Fibroblast of skin of abdomen (primary cell): ENCODE results near the gene NME1.
A peak's percentile ranks its signal among the peaks of the same experiment; 100 is the strongest.
"Not testable (repeated sequence)": the region's sequence is repeated elsewhere in the genome, so short reads cannot be mapped to it uniquely, and the experiment has no call there.

Source experiments
- DNase-seq: peaks from one replicate; pipeline ENCODE4 v3.0.0-alpha.2; 2013

The NME1 gene

DNA sequence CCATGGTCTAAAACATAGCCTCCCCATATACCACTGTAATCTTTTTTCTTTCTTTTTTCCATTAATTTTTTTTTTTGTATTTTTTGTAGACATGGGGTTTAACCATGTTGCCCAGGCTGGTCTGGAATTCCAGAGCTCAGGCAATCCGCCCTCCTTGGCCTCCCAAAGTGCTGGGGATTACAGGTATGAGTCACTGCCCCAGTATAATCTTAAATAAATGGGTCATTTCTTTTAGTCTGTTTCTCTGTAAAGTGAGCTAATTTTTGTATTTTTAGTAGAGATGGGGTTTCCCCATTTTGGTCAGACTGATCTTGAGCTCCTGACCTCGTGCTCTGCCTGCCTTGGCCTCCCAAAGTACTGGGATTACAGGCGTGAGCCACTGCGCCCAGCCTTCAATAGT is 5.7 kb upstream of the NME1 start:
- DNase-seq, result peak; percentile 40

DNA sequence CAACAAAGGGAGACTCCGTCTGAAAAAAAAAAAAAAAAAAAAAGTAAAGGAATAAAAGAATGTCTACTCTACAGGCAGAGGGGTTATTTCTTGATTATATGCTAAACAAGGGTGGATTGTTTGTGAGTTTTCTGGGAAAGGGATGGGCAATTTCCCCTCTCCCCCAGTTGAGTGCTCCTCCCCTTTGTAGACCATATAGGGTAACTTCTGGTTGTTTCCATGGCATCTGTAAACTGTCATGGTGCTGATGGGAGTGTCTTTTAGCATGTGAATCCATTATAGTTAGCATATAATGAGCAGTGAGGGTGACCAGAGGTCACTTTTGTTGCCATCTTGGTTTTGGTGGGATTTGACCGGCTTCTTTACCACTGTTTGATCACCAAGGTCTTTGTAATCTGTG is 4.2 kb upstream of the NME1 start:
- no peak for DNase-seq

- DNase-seq, result no peak
Measured at GRCh38 chr17:51150932-51151331, 2.4 kb upstream of the NME1 start.

DNA sequence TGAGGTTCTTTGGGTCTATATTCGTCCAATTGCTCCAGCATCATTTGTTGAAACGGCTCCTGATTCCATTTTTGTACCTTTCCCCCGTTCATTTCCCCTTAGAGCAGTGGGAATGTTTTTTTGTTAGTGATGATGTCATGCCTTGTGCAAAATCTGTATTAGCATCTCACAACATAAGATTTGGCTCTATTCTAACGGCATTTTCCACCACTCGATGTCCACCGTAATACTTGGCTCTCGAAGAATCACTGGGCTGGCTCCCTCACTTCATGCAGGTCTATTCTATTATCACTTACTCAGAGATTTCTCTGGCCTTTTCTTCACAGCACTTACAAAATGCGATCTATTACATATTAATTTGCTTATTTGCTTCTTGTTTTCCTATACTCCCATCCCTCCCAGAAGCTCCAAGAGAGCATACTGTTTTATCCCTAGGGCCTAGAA is 571 bp upstream of the NME1 start:
- DNase-seq, result peak; percentile 12

GRCh38 chr17:51154176-51154575 is 817 bp downstream of the NME1 start:
- no peak for DNase-seq

DNA sequence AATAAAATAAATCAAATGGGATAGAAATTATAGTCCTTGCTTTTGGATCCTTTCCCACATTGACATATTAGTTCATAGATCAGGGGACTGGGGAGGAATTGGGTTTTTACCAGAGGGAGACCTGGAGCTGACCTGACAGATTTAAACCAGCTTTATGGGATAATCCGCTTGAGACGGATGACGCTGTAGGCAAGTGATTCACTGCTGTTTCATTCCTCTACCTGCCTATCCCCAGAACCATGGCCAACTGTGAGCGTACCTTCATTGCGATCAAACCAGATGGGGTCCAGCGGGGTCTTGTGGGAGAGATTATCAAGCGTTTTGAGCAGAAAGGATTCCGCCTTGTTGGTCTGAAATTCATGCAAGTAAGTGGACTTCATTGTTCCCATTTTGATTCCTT is 2.1 kb downstream of the NME1 start:
- no peak for DNase-seq

GRCh38 chr17:51159604-51160003 is 6.2 kb downstream of the NME1 start:
- DNase-seq, result no peak

GRCh38 chr17:51161541-51161940 is 8.2 kb downstream of the NME1 start:
- DNase-seq, result no peak

GRCh38 chr17:51164911-51165679 is 11.7 kb downstream of the NME1 start:
- DNase-seq, result no peak

- peak; percentile 12 for DNase-seq
Measured at GRCh38 chr17:51165680-51166197, 12.4 kb downstream of the NME1 start.

- peak; percentile 85 for DNase-seq
Measured at GRCh38 chr17:51166198-51166986, 13.0 kb downstream of the NME1 start, which contains the start of gene NME2. TSS of gene NME2 (plus strand) at chr17:51166411. CDS start at chr17:51166831, 420 bp downstream.

DNA sequence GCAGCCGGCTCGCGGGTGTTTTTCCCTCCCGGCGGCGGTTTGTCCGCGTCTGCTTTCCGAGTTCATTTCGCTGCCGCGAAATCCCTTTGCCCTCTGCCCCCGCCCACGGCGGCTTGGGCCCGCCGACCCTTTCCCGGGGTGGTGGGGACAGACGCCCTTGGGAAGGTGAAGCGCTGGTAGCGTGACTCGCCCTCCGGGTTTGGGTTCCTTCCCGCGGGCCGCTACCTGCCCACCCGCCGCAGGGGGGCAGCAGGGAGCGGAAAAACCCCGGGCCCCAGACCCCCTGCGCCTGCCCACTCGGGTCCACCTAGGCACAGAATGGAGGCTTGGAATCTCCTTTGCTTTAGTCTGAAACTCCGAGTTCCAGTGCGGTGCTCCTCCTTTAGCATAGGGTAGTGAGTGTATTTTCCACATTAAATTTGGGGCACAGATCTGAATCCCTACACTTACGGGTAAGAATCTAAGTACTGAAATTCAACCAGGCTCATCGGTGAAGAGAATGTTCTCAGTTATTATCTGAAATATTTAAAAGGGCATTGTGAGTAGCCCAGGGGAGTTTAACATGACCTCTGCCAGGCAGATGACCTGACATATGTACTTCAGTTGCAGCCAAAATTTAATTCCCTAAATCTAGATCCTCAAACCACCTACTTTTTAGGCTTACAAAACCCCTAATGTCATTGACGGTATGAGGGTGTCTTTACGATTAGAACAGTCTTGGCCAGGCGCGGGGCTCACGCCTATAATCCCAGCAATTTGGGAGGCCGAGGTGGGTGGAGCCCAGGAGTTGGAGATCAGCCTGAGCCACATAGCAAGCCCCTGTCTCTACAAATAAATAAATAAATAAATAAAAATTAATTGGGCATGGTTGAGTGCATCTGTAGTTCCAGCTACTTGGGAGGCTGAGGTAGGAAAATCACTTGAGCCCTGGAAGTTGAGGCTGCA is 13.9 kb downstream of the NME1 start:
- peak; percentile 53 for DNase-seq

DNA sequence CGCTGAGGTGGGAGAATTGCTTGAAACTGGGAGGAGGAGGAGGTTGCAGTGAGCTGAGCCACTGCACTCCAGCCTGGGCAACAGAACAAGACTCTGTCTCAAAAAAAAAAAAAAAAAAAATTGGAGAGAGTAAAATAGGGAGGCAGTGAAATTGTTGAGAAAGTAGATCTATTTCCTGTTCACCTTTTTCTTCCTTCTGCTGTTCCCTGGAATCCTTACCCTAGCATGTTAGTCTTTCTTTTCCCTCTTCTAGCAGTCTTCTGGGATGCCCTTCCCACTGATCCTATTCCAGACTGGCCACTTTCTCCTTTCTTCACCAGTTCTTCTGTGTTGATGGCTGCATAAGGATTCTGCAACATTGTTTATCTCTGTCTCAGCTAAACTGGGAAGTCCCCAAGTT is 16.0 kb downstream of the NME1 start:
- DNase-seq, result no peak

DNA sequence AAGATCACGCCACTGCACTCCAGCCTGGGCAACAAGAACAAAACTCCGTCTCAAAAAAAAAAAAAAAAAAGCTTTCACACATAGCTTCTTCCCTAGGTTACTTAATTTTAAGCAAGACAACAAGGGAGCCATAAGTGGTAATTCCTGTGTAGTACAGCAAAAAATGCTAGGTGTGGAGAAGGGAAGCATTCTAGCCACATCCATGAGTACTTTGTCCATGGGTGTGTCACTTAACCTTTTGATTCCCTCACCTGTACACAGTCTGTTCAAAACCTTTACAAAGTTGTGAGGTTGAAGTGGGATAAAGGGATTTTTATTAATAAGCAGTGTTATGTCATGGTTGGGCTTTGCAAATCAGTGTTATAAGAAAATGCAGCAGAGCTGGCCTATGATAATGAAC is 17.4 kb downstream of the NME1 start:
- no peak for DNase-seq

DNA sequence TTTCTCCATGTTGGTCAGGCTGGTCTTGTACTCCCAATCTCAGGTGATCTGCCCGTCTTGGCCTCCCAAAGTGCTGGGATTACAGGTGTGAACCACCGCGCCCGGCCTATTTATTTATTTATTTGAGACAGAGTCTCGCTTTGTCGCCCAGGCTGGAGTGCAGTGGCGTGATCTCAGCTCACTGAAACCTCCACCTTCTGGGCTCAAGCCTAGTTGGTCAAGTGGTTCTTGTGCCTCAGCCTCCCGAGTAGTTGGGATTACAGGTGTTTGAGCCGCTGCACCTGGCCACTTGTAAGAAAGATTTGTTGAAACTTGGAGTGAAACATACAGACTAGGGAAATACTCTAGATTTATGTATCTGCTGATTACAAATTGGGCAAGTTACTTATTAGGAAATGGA is 18.7 kb downstream of the NME1 start:
- not testable (repeated sequence) for DNase-seq

DNA sequence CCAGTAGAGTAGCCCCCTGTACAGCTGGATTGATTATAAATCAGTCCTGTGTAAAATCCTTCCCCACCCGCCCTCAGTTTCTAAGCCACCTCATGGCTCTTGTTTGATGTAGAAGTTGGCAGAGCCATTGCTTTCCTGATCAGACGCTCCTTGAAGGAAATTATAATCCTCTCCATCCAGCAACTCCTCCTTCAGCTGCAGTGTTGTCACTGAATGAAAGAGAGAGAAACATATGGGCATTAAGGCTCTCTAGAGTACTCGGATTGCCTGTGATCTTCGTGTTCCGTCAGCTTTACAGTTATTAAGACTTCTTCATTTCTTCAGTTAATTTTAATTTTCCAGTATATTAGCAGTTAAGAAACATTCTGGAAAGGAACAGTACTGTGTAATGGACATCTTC is 27.1 kb downstream of the NME1 start:
- DNase-seq, result no peak

DNA sequence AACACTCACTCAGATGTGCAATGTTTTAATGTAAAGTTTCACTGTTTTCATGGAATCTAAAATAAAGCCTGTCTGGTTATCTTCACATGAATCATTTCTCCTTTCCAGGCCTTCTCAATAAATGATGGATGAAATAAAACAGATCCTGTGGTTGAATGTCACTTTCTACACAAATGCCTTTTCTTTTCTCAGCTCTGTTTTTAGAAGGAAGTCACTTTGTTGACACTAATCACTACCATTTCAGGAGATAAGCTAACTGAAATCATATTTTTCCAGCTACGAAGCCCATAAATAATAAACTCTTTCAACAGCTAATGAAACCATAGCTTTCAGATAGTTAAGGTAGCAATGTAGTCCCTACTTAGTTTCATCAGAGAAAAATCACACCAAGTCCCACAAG is 30.8 kb downstream of the NME1 start:
- DNase-seq, result no peak

- no peak for DNase-seq
Measured at GRCh38 chr17:51185763-51186332, 32.5 kb downstream of the NME1 start.

DNA sequence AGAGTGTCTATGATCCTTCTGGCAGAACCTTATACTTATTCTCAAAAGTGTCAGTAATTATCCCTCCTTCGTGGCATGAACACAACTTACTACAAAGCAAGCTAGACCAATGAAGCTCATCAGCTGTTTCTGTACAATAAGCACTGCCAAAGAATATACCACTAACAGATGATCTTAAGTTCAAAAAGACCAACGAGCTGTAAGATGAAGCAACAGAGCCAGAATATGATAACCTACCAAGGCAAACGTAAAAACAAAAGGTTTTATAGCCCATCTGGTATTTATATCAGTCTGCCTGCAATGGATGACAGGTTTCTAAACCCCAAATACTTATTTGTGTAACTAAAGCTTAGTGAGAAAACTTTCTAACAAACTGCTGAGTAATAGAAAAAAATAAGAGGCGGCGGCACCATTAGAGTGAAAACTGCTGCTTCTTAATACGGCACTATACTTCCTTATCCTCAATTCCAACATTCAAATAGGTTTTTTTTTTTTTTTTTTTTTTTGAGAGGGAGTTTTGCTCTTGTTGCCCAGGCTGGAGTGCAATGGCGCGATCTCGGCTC is 35.0 kb downstream of the NME1 start:
- DNase-seq, result no peak

DNA sequence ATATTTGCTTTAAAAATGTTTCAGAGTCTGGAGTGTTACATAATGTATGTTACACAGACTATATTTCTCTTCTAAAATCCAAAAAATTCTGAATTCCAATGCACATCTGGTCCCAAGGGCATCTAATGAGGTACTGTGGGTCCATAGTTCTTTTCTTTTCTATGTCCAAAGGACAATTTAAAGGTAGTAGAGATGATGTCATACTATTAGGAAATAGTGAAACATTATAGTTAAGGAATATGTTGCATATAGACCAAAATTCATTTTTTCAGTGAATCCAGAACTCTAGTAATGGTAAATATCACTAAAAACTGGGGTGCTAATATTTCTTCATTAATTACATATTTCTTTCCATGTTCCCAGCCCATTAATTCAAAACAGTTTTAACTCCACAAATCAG is 35.8 kb downstream of the NME1 start:
- no peak for DNase-seq

- DNase-seq, result no peak
Measured at GRCh38 chr17:51189628-51190027, 36.3 kb downstream of the NME1 start.

DNA sequence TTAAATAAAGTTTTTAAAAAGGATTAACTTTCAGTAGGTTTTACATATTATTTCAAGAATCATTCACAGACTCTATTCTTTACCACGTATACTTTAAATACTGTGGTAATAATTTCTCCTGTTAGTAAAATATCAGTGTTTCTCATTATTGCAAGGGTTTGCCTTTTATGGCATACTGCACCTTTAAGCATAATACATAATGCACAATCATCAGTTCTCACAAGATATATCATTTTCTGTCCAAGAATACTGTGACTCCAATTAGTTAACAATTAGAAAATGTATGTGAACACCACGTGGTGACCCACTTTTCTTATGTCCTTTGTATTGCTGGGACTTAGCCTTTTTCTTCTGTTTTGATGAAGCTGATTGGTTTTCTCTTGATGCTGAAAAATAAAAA is 38.5 kb downstream of the NME1 start:
- no peak for DNase-seq
